Stimulated activated CD4-positive, alpha-beta T cell treated with anti-CD3 and anti-CD28 coated beads, TNF-alpha, amount 100 ng/mL, for 24 hours (primary cell): ENCODE results near the gene MACROD2.

Source experiments
- DNase-seq, 3 experiments: peaks; one replicate each; pipeline ENCODE4 v3.0.0-alpha.2; 2020; ENCODE audit warnings: low read depth in 3 of 3

MACROD2 gene

GRCh38 chr20:15673206-15673605 lies 1677.9 kb downstream of the MACROD2 start:
- no peak for DNase-seq

- no peak for DNase-seq
Measured at GRCh38 chr20:15674253-15675060, 1679.1 kb downstream of the MACROD2 start.

GRCh38 chr20:15675061-15675514 lies 1679.8 kb downstream of the MACROD2 start:
- DNase-seq, result no peak

- DNase-seq, result no peak
Measured at GRCh38 chr20:15675813-15676484, 1680.6 kb downstream of the MACROD2 start.

GRCh38 chr20:15676815-15677214 lies 1681.5 kb downstream of the MACROD2 start:
- no peak for DNase-seq

GRCh38 chr20:15682690-15683089 lies 1687.4 kb downstream of the MACROD2 start:
- no peak for DNase-seq

- DNase-seq, result no peak
Measured at GRCh38 chr20:15692570-15692969, 1697.3 kb downstream of the MACROD2 start.

GRCh38 chr20:15699431-15700146 lies 1704.3 kb downstream of the MACROD2 start:
- DNase-seq, result no peak

GRCh38 chr20:15700147-15700765 lies 1704.9 kb downstream of the MACROD2 start:
- DNase-seq, result no peak

GRCh38 chr20:15702161-15702560 lies 1706.8 kb downstream of the MACROD2 start:
- DNase-seq, result no peak

GRCh38 chr20:15703171-15703911 lies 1708.0 kb downstream of the MACROD2 start:
- no peak for DNase-seq

- DNase-seq, result no peak
Measured at GRCh38 chr20:15705975-15706374, 1710.7 kb downstream of the MACROD2 start.

GRCh38 chr20:15706719-15707118 lies 1711.4 kb downstream of the MACROD2 start:
- DNase-seq, result no peak

GRCh38 chr20:15708984-15709598 lies 1713.8 kb downstream of the MACROD2 start:
- peak in 1 of 3 experiments; percentile 27 for DNase-seq

GRCh38 chr20:15710636-15711035 lies 1715.3 kb downstream of the MACROD2 start:
- no peak for DNase-seq

- DNase-seq, result no peak
Measured at GRCh38 chr20:15711177-15711576, 1715.9 kb downstream of the MACROD2 start.

- no peak for DNase-seq
Measured at GRCh38 chr20:15716256-15716655, 1720.9 kb downstream of the MACROD2 start.

- DNase-seq, result no peak
Measured at GRCh38 chr20:15726416-15726815, 1731.1 kb downstream of the MACROD2 start.

GRCh38 chr20:15734052-15734451 lies 1738.7 kb downstream of the MACROD2 start:
- DNase-seq, result no peak

- no peak for DNase-seq
Measured at GRCh38 chr20:15739035-15739434, 1743.7 kb downstream of the MACROD2 start.
